Stimulated activated CD8-positive, alpha-beta memory T cell treated with anti-CD3 and anti-CD28 coated beads, Interleukin-15, amount 100 ng/mL, for 4 hours (primary cell): ENCODE measurements around the gene ALOX15B.
"Not testable (repeated sequence)": the region's sequence is repeated elsewhere in the genome, so short reads cannot be mapped to it uniquely, and the experiment has no call there.

Experiments
- DNase-seq, 2 donors: peaks; one replicate each; pipeline ENCODE4 v3.0.0-alpha.2; 2020; ENCODE audit warnings: low read depth in 2 of 2

ALOX15B gene

GRCh38 chr17:8062807-8063483, 24.1 kb downstream of the ALOX15B start:
- no peak for DNase-seq

- DNase-seq = no peak
Observed at GRCh38 chr17:8063761-8064534, 25.1 kb downstream of the ALOX15B start.

- no peak for DNase-seq
Observed at GRCh38 chr17:8064561-8065019, 25.7 kb downstream of the ALOX15B start.

- DNase-seq = no peak
Observed at GRCh38 chr17:8066841-8067775, 28.2 kb downstream of the ALOX15B start.

GRCh38 chr17:8067806-8068205, 28.9 kb downstream of the ALOX15B start:
- no peak for DNase-seq

- DNase-seq = no peak
Observed at GRCh38 chr17:8068736-8069586, 30.1 kb downstream of the ALOX15B start.

GRCh38 chr17:8069587-8069860, 30.7 kb downstream of the ALOX15B start:
- DNase-seq = no peak

- no peak for DNase-seq
Observed at GRCh38 chr17:8071496-8071895, 32.6 kb downstream of the ALOX15B start.

GRCh38 chr17:8072341-8072728, 33.5 kb downstream of the ALOX15B start:
- DNase-seq = no peak

- DNase-seq = no peak
Observed at GRCh38 chr17:8072729-8073461, 34.0 kb downstream of the ALOX15B start.

- peak; percentile 61 to 69 for DNase-seq
Observed at GRCh38 chr17:8073627-8074484, 35.0 kb downstream of the ALOX15B start.

- no peak for DNase-seq
Observed at GRCh38 chr17:8074554-8074953, 35.7 kb downstream of the ALOX15B start.

GRCh38 chr17:8075081-8075480, 36.2 kb downstream of the ALOX15B start:
- no peak for DNase-seq

GRCh38 chr17:8075574-8076342, 36.9 kb downstream of the ALOX15B start:
- DNase-seq = no peak

- no peak for DNase-seq
Observed at GRCh38 chr17:8076502-8077266, 37.8 kb downstream of the ALOX15B start.

GRCh38 chr17:8077939-8078338, 39.1 kb downstream of the ALOX15B start:
- not testable (repeated sequence) for DNase-seq

- DNase-seq = peak; percentile 64 to 66
Observed at GRCh38 chr17:8079291-8080207, 40.7 kb downstream of the ALOX15B start.
